ENCODE results near the gene DIABLO. TPM values are rescaled to one million over a fixed set of nuclear protein-coding genes. Genes with fewer than 3 reads are reported as not detected.

DIABLO gene
- total and polyA plus RNA-seq, 9 of the 15 experiments (the other 6 are each of a cell fraction or from before 2014, with no cell fraction given): 37.3 to 101 (median 80.1) TPM

DNA sequence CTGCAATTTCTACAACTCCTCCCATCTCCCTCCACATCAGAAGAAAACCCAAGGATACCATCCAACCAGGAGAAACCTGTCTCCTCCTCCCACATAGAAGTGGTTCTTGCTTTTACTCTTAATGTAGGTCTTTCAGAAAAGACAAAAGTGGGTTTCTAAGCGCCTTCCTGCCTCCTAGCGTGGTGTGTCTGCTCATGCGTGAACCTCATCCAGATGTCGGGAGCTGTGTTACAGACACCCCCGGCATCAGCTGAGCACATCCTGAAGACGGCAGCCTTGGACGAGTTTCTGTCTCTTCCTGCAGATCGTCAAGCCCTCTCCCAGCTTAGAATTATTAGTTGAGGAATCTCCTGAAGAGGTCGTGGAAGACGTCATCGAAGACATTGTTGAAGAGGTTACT lies 33.4 kb downstream of the DIABLO start:
- Histone ChIP-seq H3K4me3 (no peak overlapping the region), H3K36me3 (ENCODE audit: control insufficient read depth, insufficient read depth, low read length) (no peaks in the 10 kb centered on the region), H3K27ac (ENCODE audit: extremely low read depth, low read depth, low read length) (no peak overlapping the region), H3K9ac (ENCODE audit: insufficient read depth in 1 of 2, low read depth in 2 of 2, low read length in 2 of 2) (no peak overlapping the region), H3K27me3 (ENCODE audit: control insufficient read depth in 2 of 2, insufficient read depth in 2 of 2, low read length in 2 of 2) (no peaks in the 10 kb centered on the region), H3K9me3 (replicated peaks; ENCODE audit: control insufficient read depth, insufficient read depth, low read depth, low read length) (peaks cover 14% of the 10 kb centered on the region), H3K4me2 (ENCODE audit: insufficient read depth, low read length) (no peak overlapping the region), H3K9me1 (ENCODE audit: control insufficient read depth, insufficient read depth, low read length) (no peaks in the 10 kb centered on the region), H3K4me1 (replicated peaks in 1 of 2; ENCODE audit: control insufficient read depth in 2 of 2, insufficient read depth in 2 of 2, low read length in 2 of 2) (peaks cover 18 to 30% of the 10 kb centered on the region in 2 experiments), H3K79me2 (ENCODE audit: control insufficient read depth, insufficient read depth, low read length) (no peaks in the 10 kb centered on the region), H4K20me1 (replicated peaks; ENCODE audit: control insufficient read depth, insufficient read depth, low read length) (no peaks in the 10 kb centered on the region), H2AFZ (ENCODE audit: low read depth, low read length) (no peak overlapping the region)
- in situ Hi-C loops (cut with MboI): loop anchor here (5.0 kb wide), 1 partner anchor 150 kb away; no protein-coding TSS in a partner anchor
- no peak for DNase-seq (ENCODE audit: extremely low read depth in 1 of 4, low spot score in 3 of 4)
- WGBS (ENCODE audit: insufficient coverage, low coverage, missing lambda C conversion rate): 69% methylated on average over 11 of the region's 11 CpGs
- intact Hi-C loops (cut with micrococcal nuclease): loop anchor here (5.0 kb wide), 1 partner anchor 35 kb away; no protein-coding TSS in a partner anchor
- CTCF ChIA-PET (ENCODE audit: low intra/inter-chr PET ratio): no interaction called here
- no TSS peak for BruUV-seq (replicated peaks)
- no peak for ATAC-seq
- POLR2A ChIA-PET: interaction anchor here (1.6 kb wide), 1 partner anchor 17 kb away, joined by 3 read pairs; no protein-coding TSS in a partner anchor
- FAIRE-seq: no peak
- TF ChIP-seq, protein P1, sequence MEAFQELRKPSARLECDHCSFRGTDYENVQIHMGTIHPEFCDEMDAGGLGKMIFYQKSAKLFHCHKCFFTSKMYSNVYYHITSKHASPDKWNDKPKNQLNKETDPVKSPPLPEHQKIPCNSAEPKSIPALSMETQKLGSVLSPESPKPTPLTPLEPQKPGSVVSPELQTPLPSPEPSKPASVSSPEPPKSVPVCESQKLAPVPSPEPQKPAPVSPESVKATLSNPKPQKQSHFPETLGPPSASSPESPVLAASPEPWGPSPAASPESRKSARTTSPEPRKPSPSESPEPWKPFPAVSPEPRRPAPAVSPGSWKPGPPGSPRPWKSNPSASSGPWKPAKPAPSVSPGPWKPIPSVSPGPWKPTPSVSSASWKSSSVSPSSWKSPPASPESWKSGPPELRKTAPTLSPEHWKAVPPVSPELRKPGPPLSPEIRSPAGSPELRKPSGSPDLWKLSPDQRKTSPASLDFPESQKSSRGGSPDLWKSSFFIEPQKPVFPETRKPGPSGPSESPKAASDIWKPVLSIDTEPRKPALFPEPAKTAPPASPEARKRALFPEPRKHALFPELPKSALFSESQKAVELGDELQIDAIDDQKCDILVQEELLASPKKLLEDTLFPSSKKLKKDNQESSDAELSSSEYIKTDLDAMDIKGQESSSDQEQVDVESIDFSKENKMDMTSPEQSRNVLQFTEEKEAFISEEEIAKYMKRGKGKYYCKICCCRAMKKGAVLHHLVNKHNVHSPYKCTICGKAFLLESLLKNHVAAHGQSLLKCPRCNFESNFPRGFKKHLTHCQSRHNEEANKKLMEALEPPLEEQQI (IDR thresholded peaks at IDR 0.05): no peak
- TF ChIP-seq DIDO1 (tag; IDR thresholded peaks at IDR 0.05; ENCODE audit: low read depth) (no peak), GABPA (tag; conservative IDR thresholded peaks at IDR 0.05; ENCODE audit: low read depth) (no peak), HDAC3 (IDR thresholded peaks at IDR 0.05; ENCODE audit: borderline replicate concordance, partially characterized antibody) (no peak), ASH1L (IDR thresholded peaks at IDR 0.05; ENCODE audit: borderline replicate concordance, low read depth, partially characterized antibody) (no peak), ZNF778 (CRISPR knock-in tag; IDR thresholded peaks at IDR 0.05) (no peak), FIP1L1 (IDR thresholded peaks at IDR 0.05; ENCODE audit: low read depth, low read length, poor library complexity, severe bottlenecking) (no peak), HEY1 (CRISPR knock-in tag; IDR thresholded peaks at IDR 0.05; ENCODE audit: borderline replicate concordance) (no peak), CBX5 (IDR thresholded peaks at IDR 0.05; ENCODE audit: borderline replicate concordance, low read depth) (no peak)
- TF ChIP-seq, protein P2, sequence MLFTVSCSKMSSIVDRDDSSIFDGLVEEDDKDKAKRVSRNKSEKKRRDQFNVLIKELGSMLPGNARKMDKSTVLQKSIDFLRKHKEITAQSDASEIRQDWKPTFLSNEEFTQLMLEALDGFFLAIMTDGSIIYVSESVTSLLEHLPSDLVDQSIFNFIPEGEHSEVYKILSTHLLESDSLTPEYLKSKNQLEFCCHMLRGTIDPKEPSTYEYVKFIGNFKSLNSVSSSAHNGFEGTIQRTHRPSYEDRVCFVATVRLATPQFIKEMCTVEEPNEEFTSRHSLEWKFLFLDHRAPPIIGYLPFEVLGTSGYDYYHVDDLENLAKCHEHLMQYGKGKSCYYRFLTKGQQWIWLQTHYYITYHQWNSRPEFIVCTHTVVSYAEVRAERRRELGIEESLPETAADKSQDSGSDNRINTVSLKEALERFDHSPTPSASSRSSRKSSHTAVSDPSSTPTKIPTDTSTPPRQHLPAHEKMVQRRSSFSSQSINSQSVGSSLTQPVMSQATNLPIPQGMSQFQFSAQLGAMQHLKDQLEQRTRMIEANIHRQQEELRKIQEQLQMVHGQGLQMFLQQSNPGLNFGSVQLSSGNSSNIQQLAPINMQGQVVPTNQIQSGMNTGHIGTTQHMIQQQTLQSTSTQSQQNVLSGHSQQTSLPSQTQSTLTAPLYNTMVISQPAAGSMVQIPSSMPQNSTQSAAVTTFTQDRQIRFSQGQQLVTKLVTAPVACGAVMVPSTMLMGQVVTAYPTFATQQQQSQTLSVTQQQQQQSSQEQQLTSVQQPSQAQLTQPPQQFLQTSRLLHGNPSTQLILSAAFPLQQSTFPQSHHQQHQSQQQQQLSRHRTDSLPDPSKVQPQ (CRISPR knock-in tag; IDR thresholded peaks at IDR 0.05; ENCODE audit: borderline replicate concordance): no peak
- TF ChIP-seq, protein P3, sequence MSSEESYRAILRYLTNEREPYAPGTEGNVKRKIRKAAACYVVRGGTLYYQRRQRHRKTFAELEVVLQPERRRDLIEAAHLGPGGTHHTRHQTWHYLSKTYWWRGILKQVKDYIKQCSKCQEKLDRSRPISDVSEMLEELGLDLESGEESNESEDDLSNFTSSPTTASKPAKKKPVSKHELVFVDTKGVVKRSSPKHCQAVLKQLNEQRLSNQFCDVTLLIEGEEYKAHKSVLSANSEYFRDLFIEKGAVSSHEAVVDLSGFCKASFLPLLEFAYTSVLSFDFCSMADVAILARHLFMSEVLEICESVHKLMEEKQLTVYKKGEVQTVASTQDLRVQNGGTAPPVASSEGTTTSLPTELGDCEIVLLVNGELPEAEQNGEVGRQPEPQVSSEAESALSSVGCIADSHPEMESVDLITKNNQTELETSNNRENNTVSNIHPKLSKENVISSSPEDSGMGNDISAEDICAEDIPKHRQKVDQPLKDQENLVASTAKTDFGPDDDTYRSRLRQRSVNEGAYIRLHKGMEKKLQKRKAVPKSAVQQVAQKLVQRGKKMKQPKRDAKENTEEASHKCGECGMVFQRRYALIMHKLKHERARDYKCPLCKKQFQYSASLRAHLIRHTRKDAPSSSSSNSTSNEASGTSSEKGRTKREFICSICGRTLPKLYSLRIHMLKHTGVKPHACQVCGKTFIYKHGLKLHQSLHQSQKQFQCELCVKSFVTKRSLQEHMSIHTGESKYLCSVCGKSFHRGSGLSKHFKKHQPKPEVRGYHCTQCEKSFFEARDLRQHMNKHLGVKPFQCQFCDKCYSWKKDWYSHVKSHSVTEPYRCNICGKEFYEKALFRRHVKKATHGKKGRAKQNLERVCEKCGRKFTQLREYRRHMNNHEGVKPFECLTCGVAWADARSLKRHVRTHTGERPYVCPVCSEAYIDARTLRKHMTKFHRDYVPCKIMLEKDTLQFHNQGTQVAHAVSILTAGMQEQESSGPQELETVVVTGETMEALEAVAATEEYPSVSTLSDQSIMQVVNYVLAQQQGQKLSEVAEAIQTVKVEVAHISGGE (CRISPR knock-in tag; IDR thresholded peaks at IDR 0.05): no peak
